HG03571 (cell line): Measurements from ENCODE around the gene CXCL12.

Source experiments
- ATAC-seq: cut with Tn5 transposase; IDR thresholded peaks from one replicate; pipeline ENCODE4 v1.9.1; 2021; ENCODE audit not compliant: unreplicated experiment

CXCL12 gene

GRCh38 chr10:44364566-44364965, 20.3 kb downstream of the CXCL12 start:
- ATAC-seq = no peak

- ATAC-seq = no peak
Observed at GRCh38 chr10:44363716-44364115, 21.2 kb downstream of the CXCL12 start.

- no peak for ATAC-seq
Observed at GRCh38 chr10:44362866-44363711, 21.8 kb downstream of the CXCL12 start.

GRCh38 chr10:44361109-44361508, 23.8 kb downstream of the CXCL12 start:
- no peak for ATAC-seq

GRCh38 chr10:44358080-44358771, 26.7 kb downstream of the CXCL12 start:
- ATAC-seq = no peak

- no peak for ATAC-seq
Observed at GRCh38 chr10:44357023-44357540, 27.8 kb downstream of the CXCL12 start.

- no peak for ATAC-seq
Observed at GRCh38 chr10:44356139-44357022, 28.5 kb downstream of the CXCL12 start.

- ATAC-seq = no peak
Observed at GRCh38 chr10:44355630-44356029, 29.3 kb downstream of the CXCL12 start.

- ATAC-seq = no peak
Observed at GRCh38 chr10:44354771-44355170, 30.1 kb downstream of the CXCL12 start.

- ATAC-seq = no peak
Observed at GRCh38 chr10:44353721-44354120, 31.2 kb downstream of the CXCL12 start.

GRCh38 chr10:44353128-44353390, 31.8 kb downstream of the CXCL12 start:
- no peak for ATAC-seq

GRCh38 chr10:44352316-44353127, 32.4 kb downstream of the CXCL12 start:
- ATAC-seq = no peak

GRCh38 chr10:44348496-44348895, 36.4 kb downstream of the CXCL12 start:
- ATAC-seq = no peak

GRCh38 chr10:44347609-44348400, 37.1 kb downstream of the CXCL12 start:
- no peak for ATAC-seq

GRCh38 chr10:44344727-44345126, 40.2 kb downstream of the CXCL12 start:
- no peak for ATAC-seq

- no peak for ATAC-seq
Observed at GRCh38 chr10:44343843-44344242, 41.1 kb downstream of the CXCL12 start.

- ATAC-seq = no peak
Observed at GRCh38 chr10:44341886-44342285, 43.0 kb downstream of the CXCL12 start.

- no peak for ATAC-seq
Observed at GRCh38 chr10:44340557-44340956, 44.3 kb downstream of the CXCL12 start.

GRCh38 chr10:44339218-44339617, 45.7 kb downstream of the CXCL12 start:
- no peak for ATAC-seq

- ATAC-seq = no peak
Observed at GRCh38 chr10:44337081-44337480, 47.8 kb downstream of the CXCL12 start.
